Effector CD8-positive, alpha-beta T cell (primary cell): ENCODE measurements around the gene OR2B3.
"Not testable (repeated sequence)": the region's sequence is repeated elsewhere in the genome, so short reads cannot be mapped to it uniquely, and the experiment has no call there.

Experiments
- DNase-seq: peaks from one replicate; lab custom pipeline; 2025; lab: John Stamatoyannopoulos, UW
- total RNA-seq, 4 experiments: gene quantifications; one replicate each; lab custom pipeline; 2026; lab: John Stamatoyannopoulos, UW

Gene OR2B3
- total RNA-seq = 0 reads per million in 4 experiments

DNA sequence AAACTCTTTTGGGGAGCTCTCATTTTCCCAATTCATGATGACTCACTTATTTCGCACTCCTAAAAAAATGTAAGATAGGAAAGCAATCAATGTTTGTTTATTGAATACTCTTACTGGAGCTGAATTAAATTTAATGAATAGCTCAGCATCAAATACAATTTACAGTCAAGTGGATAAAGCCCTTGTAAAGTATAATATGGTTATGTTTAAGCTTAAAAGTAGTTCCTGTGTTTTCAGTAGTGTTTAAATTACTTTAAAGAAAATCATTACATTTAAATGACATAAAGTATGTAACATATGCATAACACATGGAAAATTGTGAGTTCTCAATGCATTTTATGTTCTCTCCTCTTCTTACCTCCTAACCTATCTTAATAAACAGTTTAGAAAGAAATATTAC, at the start of gene OR2B3:
Gene OR2B3, minus strand, starts transcription at position 101 of the 400 bp plus-strand sequence. Its CDS starts 65 bp downstream, at position 36.
- DNase-seq = no peak

DNA sequence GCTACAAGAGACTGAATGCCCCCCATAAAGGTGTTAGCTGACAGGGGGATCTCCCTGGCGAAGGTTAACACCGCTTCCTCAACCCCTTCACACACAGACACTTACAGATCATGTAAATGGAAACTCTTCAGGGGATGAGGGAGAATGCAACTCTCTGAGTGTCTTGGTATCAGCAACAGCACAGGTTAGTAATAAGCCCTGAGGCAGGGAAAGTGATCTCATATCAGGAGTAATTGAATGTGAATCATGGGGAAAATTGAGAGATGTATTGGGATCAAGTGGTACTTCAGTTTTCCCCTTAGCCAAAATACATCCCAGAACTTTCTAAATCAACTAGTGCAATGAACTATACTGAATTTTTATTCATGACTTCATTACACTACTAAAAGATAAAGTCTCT, 44.6 kb upstream of the OR2B3 start:
- DNase-seq = no peak

GRCh38 chr6:29130644-29131043, 43.5 kb upstream of the OR2B3 start:
- no peak for DNase-seq

DNA sequence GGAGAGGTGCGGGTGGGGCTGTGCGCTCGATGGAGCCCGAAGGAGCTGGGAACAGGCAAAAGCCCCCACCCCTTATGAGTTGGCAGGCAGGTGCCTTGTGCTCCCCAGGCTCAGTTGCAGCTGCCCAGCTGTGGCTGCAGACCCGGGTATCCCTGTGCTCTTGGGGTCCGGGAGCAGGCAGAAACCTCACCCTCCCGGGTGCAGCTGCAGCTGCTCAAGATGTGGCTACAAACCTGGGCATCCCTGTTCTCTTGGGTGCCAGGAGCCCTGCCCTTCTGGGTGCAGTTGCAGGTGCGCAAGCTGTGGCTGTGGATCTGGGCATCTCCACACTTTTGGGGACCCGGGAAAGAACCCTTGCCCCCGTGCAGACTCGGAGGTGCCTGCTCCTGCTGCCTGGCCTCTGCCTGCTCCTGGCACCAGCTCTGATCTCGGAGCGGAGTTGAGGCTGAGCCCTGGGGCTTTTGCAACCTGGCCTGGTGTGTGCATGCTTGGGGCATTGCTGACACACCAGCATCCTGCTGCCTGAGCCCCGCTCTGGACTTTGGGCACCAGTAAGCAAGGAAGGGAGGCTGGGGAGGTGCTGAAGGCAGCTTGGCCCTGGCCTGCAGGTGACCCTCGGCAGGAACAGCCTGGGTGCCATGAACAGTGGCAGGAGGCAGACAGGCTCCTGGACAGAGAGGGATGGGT, 42.4 kb upstream of the OR2B3 start:
- no peak for DNase-seq

- not testable (repeated sequence) for DNase-seq
Observed at GRCh38 chr6:29114964-29115363, 27.9 kb upstream of the OR2B3 start.

- DNase-seq = no peak
Observed at GRCh38 chr6:29112135-29112534, 25.0 kb upstream of the OR2B3 start.

GRCh38 chr6:29107758-29108157, 20.6 kb upstream of the OR2B3 start, which contains the start of gene OR2J3:
OR2J3 (plus strand) TSS chr6:29108058; CDS start chr6:29111891, 3,833 bp downstream.
- no peak for DNase-seq

DNA sequence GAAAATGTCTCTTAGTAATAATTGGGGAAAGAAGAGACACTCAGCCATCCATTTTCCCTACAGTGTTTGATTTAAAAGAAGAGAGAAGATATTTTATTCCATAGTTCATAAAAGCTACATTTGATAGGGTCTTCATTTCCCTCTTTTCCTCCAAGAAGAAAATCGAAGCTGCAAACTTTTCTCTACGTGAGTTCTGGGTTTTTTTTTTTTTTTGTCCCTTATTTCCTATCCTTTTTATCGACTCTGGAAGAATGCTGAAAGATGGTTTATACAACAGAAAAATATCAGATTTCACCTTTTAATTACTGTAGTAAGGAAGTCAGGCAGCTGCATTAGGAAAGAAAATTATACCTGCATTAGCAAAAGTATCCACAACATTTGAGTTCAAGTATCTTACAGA, 12.1 kb upstream of the OR2B3 start, which contains the start of gene OR2J1:
Gene OR2J1, plus strand, starts transcription at position 301 of the 400 bp plus-strand sequence. CDS start 1,453 bp downstream, outside the sequence.
- DNase-seq = no peak

DNA sequence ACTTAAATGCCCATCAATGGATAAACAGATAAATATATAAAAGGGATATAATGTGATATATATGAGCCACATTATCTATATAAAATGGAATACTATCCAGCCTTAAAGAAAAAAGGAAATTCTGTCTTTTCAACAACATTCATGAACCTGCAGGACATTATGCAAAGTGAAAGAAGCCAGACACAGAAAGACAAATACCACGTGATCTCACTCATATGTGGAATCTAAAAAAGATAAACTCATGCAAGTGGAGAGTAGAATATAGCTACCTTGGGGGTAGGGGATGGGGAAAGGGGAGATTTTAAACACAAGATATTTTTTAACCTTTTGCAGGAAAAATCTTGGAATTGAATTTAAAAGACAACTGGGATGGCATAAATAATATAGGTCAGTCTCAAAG, 10.7 kb upstream of the OR2B3 start:
- no peak for DNase-seq

GRCh38 chr6:29092957-29093356, 5.8 kb upstream of the OR2B3 start:
- DNase-seq = no peak

- DNase-seq = no peak
Observed at GRCh38 chr6:29082457-29082856, 4.7 kb downstream of the OR2B3 start.

DNA sequence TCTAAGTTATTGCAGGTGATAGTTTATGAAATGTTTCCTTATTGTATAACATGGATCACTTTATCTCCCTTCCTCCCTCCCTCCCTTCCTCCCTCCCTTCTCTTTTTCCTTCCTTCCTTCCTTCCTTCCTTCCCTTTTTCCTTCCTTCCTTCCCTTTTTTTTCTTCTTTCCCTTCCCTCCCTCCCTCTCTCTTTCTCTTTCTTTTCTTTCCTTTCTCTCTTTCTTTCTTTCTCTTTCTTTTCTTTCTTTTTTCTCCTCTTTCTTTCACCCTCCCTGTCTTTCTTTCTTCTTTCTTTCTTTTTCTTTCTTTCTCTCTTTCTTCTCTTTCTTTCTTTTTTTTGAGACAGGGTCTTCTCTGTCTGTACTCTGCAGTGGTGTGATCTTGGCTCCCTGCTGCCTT, 5.8 kb downstream of the OR2B3 start:
- no peak for DNase-seq

DNA sequence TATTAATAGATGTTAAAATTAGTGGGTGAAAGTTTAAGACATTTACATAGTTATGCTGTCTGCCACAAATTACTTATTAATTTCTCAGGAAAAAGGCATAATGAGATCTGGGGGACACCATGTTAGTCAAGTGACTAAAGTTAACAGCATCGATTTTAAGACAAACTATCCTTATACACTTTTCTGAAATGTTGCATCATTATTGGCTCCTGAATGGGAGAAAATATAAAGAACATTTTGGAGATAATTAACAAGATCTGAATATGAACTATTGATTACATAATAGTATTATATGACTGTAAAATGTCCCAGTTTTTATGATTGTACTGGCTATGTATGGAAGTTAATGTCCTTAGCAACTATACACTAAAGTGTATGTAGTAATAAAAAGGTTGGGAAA, 7.9 kb downstream of the OR2B3 start:
- DNase-seq = no peak

DNA sequence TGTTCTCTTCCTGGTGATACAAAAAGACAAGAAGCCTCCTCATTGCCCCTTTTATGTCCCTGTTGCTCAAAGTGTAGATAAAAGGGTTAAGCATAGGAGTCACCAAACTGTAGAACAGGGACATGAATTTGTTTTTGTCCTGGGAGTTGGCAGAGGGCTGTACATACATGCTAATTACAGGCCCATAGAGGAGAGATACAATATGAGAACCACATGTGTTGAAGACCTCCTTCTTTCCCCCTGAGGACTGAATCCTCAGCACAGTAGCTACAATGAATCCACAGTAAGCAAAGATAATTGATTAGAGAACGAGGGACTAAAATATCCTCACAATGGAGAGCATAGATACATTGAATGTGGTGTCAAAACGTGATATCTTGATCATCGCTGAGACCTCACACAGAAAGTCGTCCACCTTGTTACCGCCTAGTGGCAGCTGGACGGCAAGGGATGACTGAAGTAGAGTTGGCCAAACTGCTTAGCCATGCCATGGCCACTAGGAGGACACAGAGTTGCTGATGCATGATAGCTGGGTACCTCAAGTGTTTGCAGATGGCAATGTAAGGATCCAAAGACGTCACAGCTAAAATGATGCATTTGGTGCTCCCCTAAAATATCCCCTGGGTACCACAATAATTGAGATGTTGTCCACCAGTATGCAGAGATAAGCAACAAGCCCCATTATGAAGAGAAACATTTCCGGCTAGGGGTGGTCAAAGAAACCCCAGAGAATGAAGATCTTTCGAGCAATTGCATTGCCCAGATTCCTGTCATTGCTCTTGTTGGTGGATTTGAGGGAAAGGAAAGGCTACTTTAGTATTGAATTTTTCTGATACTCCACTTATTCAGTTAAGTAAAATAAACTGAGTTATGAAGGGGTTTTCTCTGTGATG, 15.0 kb downstream of the OR2B3 start:
- DNase-seq = no peak

- DNase-seq = no peak
Observed at GRCh38 chr6:29051680-29052079, 35.4 kb downstream of the OR2B3 start.

DNA sequence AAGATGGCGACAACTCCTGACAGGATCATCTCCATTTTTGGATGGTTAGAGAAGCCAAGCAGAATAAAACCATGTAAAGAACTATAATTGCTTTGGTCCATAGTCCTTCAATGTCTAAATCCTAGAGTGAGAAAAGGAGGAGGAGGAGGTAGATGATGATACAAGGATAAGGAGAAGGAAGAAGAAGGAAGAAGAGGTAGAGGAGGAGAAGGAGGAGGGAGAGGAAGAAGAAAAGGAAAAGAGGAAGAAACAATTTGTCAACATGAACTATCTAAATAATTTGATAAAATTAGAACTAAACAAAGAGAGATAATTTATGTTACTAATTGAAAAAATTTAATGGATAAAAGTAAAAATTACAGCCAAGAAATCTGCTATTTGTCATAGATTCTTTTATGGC, 42.0 kb downstream of the OR2B3 start, which contains the start of gene OR2W1:
Gene OR2W1, minus strand, starts transcription at position 101 of the 400 bp plus-strand sequence. Its CDS starts 0 bp downstream, at position 101.
- DNase-seq = no peak
